ENCODE results near the gene CAPN5.

Gene CAPN5

DNA sequence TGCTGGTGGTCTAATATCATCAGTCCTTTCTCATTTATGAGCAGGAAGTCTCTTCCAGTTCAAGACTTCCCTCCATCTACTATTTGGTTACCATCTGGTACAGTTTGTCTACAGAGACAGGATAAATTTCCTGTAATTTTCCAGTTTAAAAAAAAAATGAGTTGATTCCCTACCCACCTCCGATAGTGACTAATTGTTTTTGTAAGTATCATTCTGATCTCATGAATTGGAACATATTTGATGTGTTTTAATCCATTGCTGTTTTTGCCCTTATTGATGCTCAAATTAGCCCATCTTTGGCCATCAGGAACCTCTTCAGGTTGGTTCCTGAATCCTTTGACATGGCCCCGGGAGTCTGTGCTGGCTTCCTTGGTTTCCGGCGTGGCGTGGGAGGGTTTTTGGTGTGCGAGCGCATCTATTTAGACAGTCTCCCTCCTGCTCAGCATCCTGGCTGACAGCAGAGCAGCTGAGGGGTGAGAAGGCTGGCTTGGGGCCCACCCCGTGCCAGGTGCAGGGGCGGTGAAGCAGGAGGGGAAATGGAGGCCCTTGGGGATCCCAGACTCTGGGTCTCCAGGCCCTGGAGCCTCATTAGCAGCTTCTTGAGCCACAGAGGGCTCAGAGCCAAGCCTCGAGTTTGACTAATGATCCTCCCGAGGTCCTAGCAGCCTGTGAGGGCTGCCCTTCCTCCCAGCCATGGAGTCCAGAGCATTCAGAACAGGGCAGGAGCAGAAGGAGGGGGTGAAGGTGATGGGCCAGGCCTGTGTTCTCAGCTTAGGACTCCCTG is 42.7 kb downstream of the CAPN5 start:
- Histone ChIP-seq H3K27me3 (ENCODE audit: insufficient read depth, poor library complexity, severe bottlenecking) (no peaks in the 10 kb centered on the region), H3K27ac (replicated peaks) (no peak overlapping the region), H3K4me3 (replicated peaks; ENCODE audit: insufficient read depth, low read length) (no peak overlapping the region)
- DNase-seq (ENCODE audit: low read depth in 1 of 2, low spot score in 1 of 2), result no peak
- no peak for TF ChIP-seq CTCF (IDR thresholded peaks at IDR 0.05; ENCODE audit: insufficient read depth, low read length)
- TF ChIP-seq SPI1 (IDR thresholded peaks at IDR 0.05; ENCODE audit: borderline replicate concordance, low read depth), result no peak
- no peak for TF ChIP-seq POLR2AphosphoS5 (IDR thresholded peaks at IDR 0.05; ENCODE audit: low read depth)
- TF ChIP-seq GABPA (IDR thresholded peaks at IDR 0.05; ENCODE audit: low read depth), result no peak
- TF ChIP-seq REST (IDR thresholded peaks at IDR 0.05; ENCODE audit: insufficient replicate concordance, low read depth), result no peak

- Histone ChIP-seq H3K4me3 (replicated peaks; ENCODE audit: insufficient read depth, low read length) (no peak overlapping the region), H3K27ac (replicated peaks) (no peak overlapping the region), H3K27me3 (ENCODE audit: insufficient read depth, poor library complexity, severe bottlenecking) (no peaks in the 10 kb centered on the region)
- TF ChIP-seq REST (IDR thresholded peaks at IDR 0.05; ENCODE audit: insufficient replicate concordance, low read depth), result no peak
- no peak for TF ChIP-seq GABPA (IDR thresholded peaks at IDR 0.05; ENCODE audit: low read depth)
- TF ChIP-seq POLR2AphosphoS5 (IDR thresholded peaks at IDR 0.05; ENCODE audit: low read depth), result no peak
- no peak for TF ChIP-seq SPI1 (IDR thresholded peaks at IDR 0.05; ENCODE audit: borderline replicate concordance, low read depth)
- TF ChIP-seq CTCF (IDR thresholded peaks at IDR 0.05; ENCODE audit: insufficient read depth, low read length), result no peak
- no peak for DNase-seq (ENCODE audit: low read depth in 1 of 2, low spot score in 1 of 2)
These were observed 44.1 kb downstream of the CAPN5 start for GRCh38 chr11:77110836-77111235.

- no peak for TF ChIP-seq REST (IDR thresholded peaks at IDR 0.05; ENCODE audit: insufficient replicate concordance, low read depth)
- no peak for TF ChIP-seq SPI1 (IDR thresholded peaks at IDR 0.05; ENCODE audit: borderline replicate concordance, low read depth)
- no peak for TF ChIP-seq GABPA (IDR thresholded peaks at IDR 0.05; ENCODE audit: low read depth)
- no peak for TF ChIP-seq CTCF (IDR thresholded peaks at IDR 0.05; ENCODE audit: insufficient read depth, low read length)
- Histone ChIP-seq H3K27me3 (ENCODE audit: insufficient read depth, poor library complexity, severe bottlenecking) (no peaks in the 10 kb centered on the region), H3K27ac (replicated peaks) (no peak overlapping the region), H3K4me3 (replicated peaks; ENCODE audit: insufficient read depth, low read length) (no peak overlapping the region)
- DNase-seq (ENCODE audit: low read depth in 1 of 2, low spot score in 1 of 2), result no peak
These were observed 44.5 kb downstream of the CAPN5 start for GRCh38 chr11:77111277-77111676.

Measured in HL-60 (cell line).